ENCODE data around the gene STARD8.

Gene STARD8

GRCh38 chrX:68720851-68721250 lies 73.4 kb downstream of the STARD8 start:
- no peak overlapping the region for H3K4me3 ChIP-seq (ENCODE audit: low read depth, low read length)
- TF ChIP-seq MAX (IDR thresholded peaks at IDR 0.05; ENCODE audit: low read depth, low read length) (no peak), POLR2A (IDR thresholded peaks at IDR 0.05; ENCODE audit: extremely low read depth, insufficient read length) (no peak), CTCF (IDR thresholded peaks at IDR 0.05; ENCODE audit: low read depth, low read length) (no peak), MYC (IDR thresholded peaks at IDR 0.05; ENCODE audit: low read depth, low read length) (no peak)
- DNase-seq (ENCODE audit: low read depth), result no peak

- DNase-seq (ENCODE audit: low read depth), result no peak
- no peak overlapping the region for H3K4me3 ChIP-seq (ENCODE audit: low read depth, low read length)
- no peak for TF ChIP-seq POLR2A (IDR thresholded peaks at IDR 0.05; ENCODE audit: extremely low read depth, insufficient read length)
- no peak for TF ChIP-seq MAX (IDR thresholded peaks at IDR 0.05; ENCODE audit: low read depth, low read length)
- TF ChIP-seq MYC (IDR thresholded peaks at IDR 0.05; ENCODE audit: low read depth, low read length), result no peak
- no peak for TF ChIP-seq CTCF (IDR thresholded peaks at IDR 0.05; ENCODE audit: low read depth, low read length)
Observed at GRCh38 chrX:68721546-68721945, 74.1 kb downstream of the STARD8 start.

- DNase-seq (ENCODE audit: low read depth), result no peak
- no peak overlapping the region for H3K4me3 ChIP-seq (ENCODE audit: low read depth, low read length)
- no peak for TF ChIP-seq MYC (IDR thresholded peaks at IDR 0.05; ENCODE audit: low read depth, low read length)
- no peak for TF ChIP-seq MAX (IDR thresholded peaks at IDR 0.05; ENCODE audit: low read depth, low read length)
- no peak for TF ChIP-seq CTCF (IDR thresholded peaks at IDR 0.05; ENCODE audit: low read depth, low read length)
- TF ChIP-seq POLR2A (IDR thresholded peaks at IDR 0.05; ENCODE audit: extremely low read depth, insufficient read length), result no peak
Observed at GRCh38 chrX:68721991-68722860, 74.8 kb downstream of the STARD8 start.

- DNase-seq (ENCODE audit: low read depth), result no peak
- no peak for TF ChIP-seq CTCF (IDR thresholded peaks at IDR 0.05; ENCODE audit: low read depth, low read length)
- no peak for TF ChIP-seq MYC (IDR thresholded peaks at IDR 0.05; ENCODE audit: low read depth, low read length)
- TF ChIP-seq POLR2A (IDR thresholded peaks at IDR 0.05; ENCODE audit: extremely low read depth, insufficient read length), result no peak
- TF ChIP-seq MAX (IDR thresholded peaks at IDR 0.05; ENCODE audit: low read depth, low read length), result no peak
- H3K4me3 ChIP-seq (ENCODE audit: low read depth, low read length), result no peak overlapping the region
Observed at GRCh38 chrX:68723491-68724155, 76.2 kb downstream of the STARD8 start.

GRCh38 chrX:68724531-68725020 lies 77.1 kb downstream of the STARD8 start:
- no peak for DNase-seq (ENCODE audit: low read depth)

More at GRCh38 chrX:68724531-68725020, 77.1 kb downstream of the STARD8 start:
- TF ChIP-seq POLR2A (IDR thresholded peaks at IDR 0.05; ENCODE audit: extremely low read depth, insufficient read length) (no peak), CTCF (IDR thresholded peaks at IDR 0.05; ENCODE audit: low read depth, low read length) (no peak), MAX (IDR thresholded peaks at IDR 0.05; ENCODE audit: low read depth, low read length) (no peak), MYC (IDR thresholded peaks at IDR 0.05; ENCODE audit: low read depth, low read length) (no peak)
- H3K4me3 ChIP-seq (ENCODE audit: low read depth, low read length), result no peak overlapping the region
